Neuronal stem cell (in vitro differentiated cells): ENCODE results near the gene RASGEF1C.

ENCODE experiments used
- DNase-seq: peaks from one replicate; pipeline ENCODE4 v3.0.0-alpha.2; 2013; ENCODE audit warnings: low spot score
- H2AFZ ChIP-seq: one replicate; pipeline ENCODE4 v1.6.1; 2013; ENCODE audit warnings: mild to moderate bottlenecking, low read length, inconsistent platforms
- H2AK5ac ChIP-seq: 2 replicates; pipeline ENCODE4 v1.6.1; 2013; ENCODE audit warnings: low read depth, mild to moderate bottlenecking, inconsistent platforms, low read length, moderate library complexity, mixed read lengths
- H2BK120ac ChIP-seq: 2 replicates; pipeline ENCODE4 v1.6.1; 2013; ENCODE audit warnings: low read depth, mild to moderate bottlenecking, inconsistent platforms, low read length, moderate library complexity, mixed read lengths
- H2BK12ac ChIP-seq: one replicate; pipeline ENCODE4 v1.6.1; 2013; ENCODE audit warnings: low read length, inconsistent platforms
- H2BK15ac ChIP-seq: 2 replicates; pipeline ENCODE4 v1.6.1; 2013; ENCODE audit warnings: mild to moderate bottlenecking, low read length, inconsistent platforms, mixed read lengths
- H2BK5ac ChIP-seq: one replicate; pipeline ENCODE4 v1.6.1; 2013; ENCODE audit warnings: inconsistent platforms, mild to moderate bottlenecking, low read length, moderate library complexity
- H3K14ac ChIP-seq: one replicate; pipeline ENCODE4 v1.6.1; 2013; ENCODE audit warnings: low read length, inconsistent platforms
- H3K18ac ChIP-seq: 2 replicates; pipeline ENCODE4 v1.6.1; 2013; ENCODE audit warnings: low read length, inconsistent platforms
- H3K23ac ChIP-seq: 2 replicates; pipeline ENCODE4 v1.6.1; 2013; ENCODE audit warnings: low read depth, mild to moderate bottlenecking, mixed read lengths, low read length, inconsistent platforms; ENCODE audit not compliant: poor library complexity
- H3K27ac ChIP-seq: replicated peaks from 3 replicates; pipeline ENCODE4 v1.5.1; 2013; ENCODE audit warnings: low read length, inconsistent platforms
- H3K27me3 ChIP-seq, 3 experiments: 2 replicates each; pipeline ENCODE4 v1.6.1; 2013; ENCODE audit warnings: low read length in 3 of 3, mild to moderate bottlenecking in 2 of 3, inconsistent platforms in 1 of 3, low read depth in 1 of 3, mixed read lengths in 1 of 3, moderate library complexity in 1 of 3; ENCODE audit not compliant: control insufficient read depth in 3 of 3, insufficient read depth in 3 of 3
- H3K36me3 ChIP-seq, 2 donors: replicated peaks in 1 of 2; 2 replicates each; pipeline ENCODE4 v1.6.1; 2013; ENCODE audit warnings: low read length in 2 of 2; ENCODE audit not compliant: control insufficient read depth in 2 of 2, insufficient read depth in 2 of 2
- H3K4ac ChIP-seq: 2 replicates; pipeline ENCODE4 v1.6.1; 2013; ENCODE audit warnings: inconsistent platforms, mild to moderate bottlenecking, low read length, moderate library complexity
- H3K4me1 ChIP-seq, 2 donors: 1 replicate in 1 of 2; 2 replicates in 1 of 2; pipeline ENCODE4 v1.6.1; 2013; ENCODE audit warnings: low read length in 2 of 2, low read depth in 1 of 2; ENCODE audit not compliant: control insufficient read depth in 2 of 2, insufficient read depth in 1 of 2
- H3K4me2 ChIP-seq: one replicate; pipeline ENCODE4 v1.6.1; 2013; ENCODE audit warnings: mild to moderate bottlenecking, low read length, inconsistent platforms; ENCODE audit not compliant: insufficient read depth, poor library complexity, severe bottlenecking
- H3K4me3 ChIP-seq, 2 donors: 2 replicates each; pipeline ENCODE4 v1.5.1; 2013; ENCODE audit warnings: low read length in 2 of 2, mild to moderate bottlenecking in 2 of 2, inconsistent platforms in 1 of 2, moderate library complexity in 1 of 2
- H3K79me1 ChIP-seq: one replicate; pipeline ENCODE4 v1.6.1; 2013; ENCODE audit warnings: low read depth, mild to moderate bottlenecking, inconsistent platforms, low read length, moderate library complexity
- H3K9ac ChIP-seq: one replicate; pipeline ENCODE4 v1.6.1; 2013; ENCODE audit warnings: mild to moderate bottlenecking, low read depth, low read length, inconsistent platforms; ENCODE audit not compliant: poor library complexity
- H3K9me3 ChIP-seq, 2 donors: replicated peaks in 1 of 2; 2 replicates each; pipeline versions ENCODE3 to v1.6.1; 2013; ENCODE audit warnings: low read length in 2 of 2, mild to moderate bottlenecking in 2 of 2, inconsistent platforms in 1 of 2, low read depth in 1 of 2, mixed read lengths in 1 of 2, moderate library complexity in 1 of 2; ENCODE audit not compliant: control insufficient read depth in 2 of 2, insufficient read depth in 1 of 2
- H4K8ac ChIP-seq: one replicate; pipeline ENCODE4 v1.6.1; 2013; ENCODE audit warnings: low read depth, mild to moderate bottlenecking, inconsistent platforms, low read length, moderate library complexity
- H4K91ac ChIP-seq: one replicate; pipeline ENCODE4 v1.6.1; 2013; ENCODE audit warnings: low read length, low read depth, mild to moderate bottlenecking, inconsistent platforms; ENCODE audit not compliant: poor library complexity
- WGBS, 2 donors: extraction: QIAGEN DNeasy Blood & Tissue Kit; methylation state at CpG; one replicate each; pipeline ENCODE4 v1.1.7; 2013; ENCODE audit warnings: missing lambda C conversion rate in 2 of 2, mixed read lengths in 1 of 2; ENCODE audit not compliant: insufficient read length in 2 of 2, insufficient replicate concordance in 1 of 2; ENCODE audit errors: extremely low coverage in 2 of 2; 5-methylcytosine and 5-hydroxymethylcytosine counted together

RASGEF1C gene

GRCh38 chr5:180067986-180068385 is 141.0 kb downstream of the RASGEF1C start:
- Histone ChIP-seq H3K79me1 (peaks cover 2% of the 10 kb centered on the region), H4K91ac (no peak overlapping the region), H2BK5ac (no peak overlapping the region), H2AFZ (no peak overlapping the region), H3K18ac (no peak overlapping the region), H2BK120ac (no peak overlapping the region), H3K27me3 (peaks cover 0 to 5% (median 2%) of the 10 kb centered on the region in 3 experiments), H2BK15ac (no peak overlapping the region), H3K9me3 (peaks cover 7 to 37% of the 10 kb centered on the region in 2 donors), H2AK5ac (no peak overlapping the region), H3K4me3 (peak overlapping the region in 1 of 2 donors; percentile 68), H3K14ac (no peak overlapping the region), H3K27ac (no peak overlapping the region), H2BK12ac (no peak overlapping the region), H3K9ac (no peak overlapping the region), H3K4me1 (peaks cover 2 to 6% of the 10 kb centered on the region in 2 donors), H3K36me3 (peaks cover 2 to 36% of the 10 kb centered on the region in 2 donors), H3K23ac (no peak overlapping the region), H3K4me2 (peak overlapping the region; percentile 21), H4K8ac (no peak overlapping the region), H3K4ac (no peak overlapping the region)
- no CpG with 5 or more reads among the region's 4 CpGs for WGBS, 2 donors
- DNase-seq, result no peak

GRCh38 chr5:180060192-180060591 is 148.8 kb downstream of the RASGEF1C start:
- no peak for DNase-seq
- no peak overlapping the region for H2AK5ac ChIP-seq
- H3K27ac ChIP-seq, result no peak overlapping the region
- H3K18ac ChIP-seq, result no peak overlapping the region
- H3K9me3 ChIP-seq, result peaks cover 0 to 79% of the 10 kb centered on the region in 2 donors
- H3K9ac ChIP-seq, result no peak overlapping the region
- no peak overlapping the region for H4K8ac ChIP-seq
- H3K36me3 ChIP-seq, result peaks cover 8 to 58% of the 10 kb centered on the region in 2 donors
- H3K4me2 ChIP-seq, result no peak overlapping the region
- no peak overlapping the region for H2AFZ ChIP-seq
- peaks cover 5 to 10% of the 10 kb centered on the region in 2 donors for H3K4me1 ChIP-seq
- no peak overlapping the region for H2BK120ac ChIP-seq
- H2BK12ac ChIP-seq, result no peak overlapping the region
- no peak overlapping the region for H3K4me3 ChIP-seq
- no CpG with 5 or more reads among the region's 7 CpGs for WGBS, 2 donors
- no peak overlapping the region for H2BK15ac ChIP-seq
- H4K91ac ChIP-seq, result no peak overlapping the region
- H3K79me1 ChIP-seq, result peaks cover 5% of the 10 kb centered on the region
- H2BK5ac ChIP-seq, result no peak overlapping the region
- no peaks in the 10 kb centered on the region for H3K27me3 ChIP-seq
- H3K14ac ChIP-seq, result no peak overlapping the region
- no peak overlapping the region for H3K4ac ChIP-seq
- no peak overlapping the region for H3K23ac ChIP-seq

- H2BK120ac ChIP-seq, result no peak overlapping the region
- no peak overlapping the region for H3K4me2 ChIP-seq
- no peak overlapping the region for H2BK15ac ChIP-seq
- no peak overlapping the region for H4K91ac ChIP-seq
- H3K4me1 ChIP-seq, result peaks cover 5 to 11% of the 10 kb centered on the region in 2 donors
- H2AFZ ChIP-seq, result no peak overlapping the region
- no peak overlapping the region for H3K14ac ChIP-seq
- no peak overlapping the region for H3K4ac ChIP-seq
- no peak overlapping the region for H3K9ac ChIP-seq
- H3K9me3 ChIP-seq, result peaks cover 0 to 76% of the 10 kb centered on the region in 2 donors
- H3K18ac ChIP-seq, result no peak overlapping the region
- H2AK5ac ChIP-seq, result no peak overlapping the region
- DNase-seq, result no peak
- no peak overlapping the region for H4K8ac ChIP-seq
- no CpG with 5 or more reads among the region's 6 CpGs for WGBS, 2 donors
- no peak overlapping the region for H3K27ac ChIP-seq
- peaks cover 5% of the 10 kb centered on the region for H3K79me1 ChIP-seq
- H2BK12ac ChIP-seq, result no peak overlapping the region
- H3K4me3 ChIP-seq, result no peak overlapping the region
- no peak overlapping the region for H3K23ac ChIP-seq
- H3K27me3 ChIP-seq, result no peaks in the 10 kb centered on the region
- H2BK5ac ChIP-seq, result no peak overlapping the region
- peaks cover 8 to 52% of the 10 kb centered on the region in 2 donors for H3K36me3 ChIP-seq
These were observed 149.7 kb downstream of the RASGEF1C start for GRCh38 chr5:180059326-180059725.

- no peak overlapping the region for H2BK120ac ChIP-seq
- no peak overlapping the region for H2BK12ac ChIP-seq
- no peak for DNase-seq
- H3K14ac ChIP-seq, result no peak overlapping the region
- H3K4me1 ChIP-seq, result peaks cover 5 to 9% of the 10 kb centered on the region in 2 donors
- H3K4ac ChIP-seq, result no peak overlapping the region
- H3K4me3 ChIP-seq, result no peak overlapping the region
- WGBS, 2 donors, result no CpG with 5 or more reads among the region's 1 CpG
- H3K27ac ChIP-seq, result no peak overlapping the region
- no peak overlapping the region for H3K18ac ChIP-seq
- H2BK5ac ChIP-seq, result no peak overlapping the region
- peaks cover 5% of the 10 kb centered on the region for H3K79me1 ChIP-seq
- H4K8ac ChIP-seq, result no peak overlapping the region
- peaks cover 9 to 46% of the 10 kb centered on the region in 2 donors for H3K36me3 ChIP-seq
- peaks cover 0 to 53% of the 10 kb centered on the region in 2 donors for H3K9me3 ChIP-seq
- no peak overlapping the region for H2AFZ ChIP-seq
- no peak overlapping the region for H4K91ac ChIP-seq
- H2BK15ac ChIP-seq, result no peak overlapping the region
- H2AK5ac ChIP-seq, result no peak overlapping the region
- H3K4me2 ChIP-seq, result no peak overlapping the region
- H3K23ac ChIP-seq, result no peak overlapping the region
- no peaks in the 10 kb centered on the region for H3K27me3 ChIP-seq
- no peak overlapping the region for H3K9ac ChIP-seq
These were observed 152.9 kb downstream of the RASGEF1C start for GRCh38 chr5:180056153-180056552.
